ENCODE data around the gene ABLIM2. TPM values are rescaled to one million over a fixed set of nuclear protein-coding genes. Genes with fewer than 3 reads are reported as not detected.
A peak's percentile ranks its signal among the peaks of the same experiment; 100 is the strongest.

ABLIM2 gene
- total and polyA plus RNA-seq, 2 donors (not counting 1 experiment from before 2014, with no cell fraction given) = 3.3 to 79.0 TPM

DNA sequence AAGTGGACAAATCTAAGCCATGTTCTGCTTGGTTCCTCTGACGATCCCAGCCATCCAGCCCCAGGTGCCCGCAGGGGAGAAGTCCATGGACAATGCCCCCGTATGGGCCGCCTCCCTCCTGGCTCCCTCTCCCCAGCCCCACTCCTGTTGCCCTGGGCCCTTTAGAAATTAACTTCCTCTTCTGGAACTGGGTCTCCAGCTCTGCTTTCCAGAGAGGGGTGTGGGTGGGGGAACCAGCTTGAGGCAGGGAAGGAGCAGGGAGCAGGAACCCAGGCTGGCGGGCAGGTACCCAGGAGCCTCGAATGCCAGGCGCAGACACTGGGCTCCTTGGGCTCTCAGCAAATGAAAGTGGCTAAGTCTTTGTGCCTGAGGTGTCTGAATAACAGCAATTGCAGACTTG is 12.7 kb upstream of the ABLIM2 start:
- Mint-ChIP-seq H3K9me3 (ENCODE audit: insufficient read depth) (peaks cover 4% of the 10 kb centered on the region), H3K4me1 (peaks cover 23% of the 10 kb centered on the region), H3K4me3 (peak overlapping the region; percentile 85), H3K27ac (peak overlapping the region; percentile 91), H3K27me3 (no peaks in the 10 kb centered on the region)
- POLR2A ChIA-PET = interaction anchor here (1.9 to 2.9 kb wide), 3 partner anchors 8 to 28 kb away, joined by 5 to 31 read pairs (median 26); partner anchors contain the start of genes ABLIM2 and SH3TC1
- no peak overlapping the region for H3K9ac ChIP-seq (ENCODE audit: low read length)
- no peaks in the 10 kb centered on the region for H3K27me3 ChIP-seq (replicated peaks in 1 of 4; ENCODE audit: control extremely low read depth in 1 of 4, control insufficient read depth in 3 of 4, insufficient read depth in 4 of 4, low read length in 3 of 4)
- peaks cover 18 to 28% of the 10 kb centered on the region in 2 donors for H3K4me1 ChIP-seq (ENCODE audit: control insufficient read depth in 2 of 2, insufficient read depth in 2 of 2, low read length in 2 of 2)
- no peaks in the 10 kb centered on the region for H4K20me1 ChIP-seq (ENCODE audit: control insufficient read depth, insufficient read depth, low read length, poor library complexity, severe bottlenecking)
- H3K4me2 ChIP-seq (replicated peaks; ENCODE audit: low read depth, low read length, poor library complexity, severe bottlenecking) = peak overlapping the region; percentile 83
- no peaks in the 10 kb centered on the region for H3K79me2 ChIP-seq (ENCODE audit: control insufficient read depth, insufficient read depth, low read length)
- CTCF ChIA-PET = interaction anchor here (1.5 to 1.9 kb wide), 2 partner anchors 8 to 71 kb away, joined by 5 to 14 read pairs; no protein-coding TSS in a partner anchor
- TF ChIP-seq, protein P1, sequence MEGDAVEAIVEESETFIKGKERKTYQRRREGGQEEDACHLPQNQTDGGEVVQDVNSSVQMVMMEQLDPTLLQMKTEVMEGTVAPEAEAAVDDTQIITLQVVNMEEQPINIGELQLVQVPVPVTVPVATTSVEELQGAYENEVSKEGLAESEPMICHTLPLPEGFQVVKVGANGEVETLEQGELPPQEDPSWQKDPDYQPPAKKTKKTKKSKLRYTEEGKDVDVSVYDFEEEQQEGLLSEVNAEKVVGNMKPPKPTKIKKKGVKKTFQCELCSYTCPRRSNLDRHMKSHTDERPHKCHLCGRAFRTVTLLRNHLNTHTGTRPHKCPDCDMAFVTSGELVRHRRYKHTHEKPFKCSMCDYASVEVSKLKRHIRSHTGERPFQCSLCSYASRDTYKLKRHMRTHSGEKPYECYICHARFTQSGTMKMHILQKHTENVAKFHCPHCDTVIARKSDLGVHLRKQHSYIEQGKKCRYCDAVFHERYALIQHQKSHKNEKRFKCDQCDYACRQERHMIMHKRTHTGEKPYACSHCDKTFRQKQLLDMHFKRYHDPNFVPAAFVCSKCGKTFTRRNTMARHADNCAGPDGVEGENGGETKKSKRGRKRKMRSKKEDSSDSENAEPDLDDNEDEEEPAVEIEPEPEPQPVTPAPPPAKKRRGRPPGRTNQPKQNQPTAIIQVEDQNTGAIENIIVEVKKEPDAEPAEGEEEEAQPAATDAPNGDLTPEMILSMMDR (IDR thresholded peaks at IDR 0.05) = no peak
- no peak for TF ChIP-seq EZH2 (IDR thresholded peaks at IDR 0.05; ENCODE audit: borderline replicate concordance, insufficient read depth, low read depth, low read length, poor library complexity, severe bottlenecking)
- H3K9me3 ChIP-seq (ENCODE audit: control extremely low read depth in 1 of 3, control insufficient read depth in 2 of 3, insufficient read depth in 1 of 3, low read length in 2 of 3) = peaks cover 0 to 53% (median 12%) of the 10 kb centered on the region in 3 donors
- no peak overlapping the region for H2AFZ ChIP-seq (ENCODE audit: insufficient read depth, low read depth, low read length, poor library complexity, severe bottlenecking)
- no peak overlapping the region for H3K4me3 ChIP-seq (ENCODE audit: control extremely low read depth in 1 of 5, extremely low read depth in 1 of 5, insufficient read depth in 1 of 5, low read depth in 2 of 5, low read length in 4 of 5)
- no peak for ATAC-seq (ENCODE audit: low read depth)
- DNase-seq = no peak
- no peaks in the 10 kb centered on the region for H3K36me3 ChIP-seq (replicated peaks in 1 of 2; ENCODE audit: control extremely low read depth in 1 of 2, control insufficient read depth in 1 of 2, extremely low read depth in 1 of 2, insufficient read depth in 2 of 2, low read length in 1 of 2)
- intact Hi-C loops (cut with micrococcal nuclease) = no loop called here
- WGBS (ENCODE audit: insufficient coverage) = 93% methylated on average over 3 of the region's 7 CpGs
- no peak overlapping the region for H3K27ac ChIP-seq (ENCODE audit: low read length in 2 of 2)

- H3K27ac ChIP-seq (ENCODE audit: low read length in 2 of 2) = no peak overlapping the region
- TF ChIP-seq EZH2 (IDR thresholded peaks at IDR 0.05; ENCODE audit: borderline replicate concordance, insufficient read depth, low read depth, low read length, poor library complexity, severe bottlenecking) = no peak
- TF ChIP-seq, protein P1 (IDR thresholded peaks at IDR 0.05) = no peak
- no peak overlapping the region for H3K27ac Mint-ChIP-seq
- H3K27me3 Mint-ChIP-seq = no peaks in the 10 kb centered on the region
- no peak overlapping the region for H3K9ac ChIP-seq (ENCODE audit: low read length)
- CTCF ChIA-PET = interaction anchor here (0.8 to 0.9 kb wide), 2 partner anchors 31 to 72 kb away, joined by 3 to 4 read pairs; no protein-coding TSS in a partner anchor
- ATAC-seq (ENCODE audit: low read depth) = no peak
- no peak overlapping the region for H3K4me3 ChIP-seq (ENCODE audit: control extremely low read depth in 1 of 5, extremely low read depth in 1 of 5, insufficient read depth in 1 of 5, low read depth in 2 of 5, low read length in 4 of 5)
- peaks cover 29% of the 10 kb centered on the region for H3K4me1 Mint-ChIP-seq
- H3K36me3 ChIP-seq (replicated peaks in 1 of 2; ENCODE audit: control extremely low read depth in 1 of 2, control insufficient read depth in 1 of 2, extremely low read depth in 1 of 2, insufficient read depth in 2 of 2, low read length in 1 of 2) = no peaks in the 10 kb centered on the region
- no peaks in the 10 kb centered on the region for H3K27me3 ChIP-seq (replicated peaks in 1 of 4; ENCODE audit: control extremely low read depth in 1 of 4, control insufficient read depth in 3 of 4, insufficient read depth in 4 of 4, low read length in 3 of 4)
- intact Hi-C loops (cut with micrococcal nuclease) = no loop called here
- no peak overlapping the region for H3K4me2 ChIP-seq (replicated peaks; ENCODE audit: low read depth, low read length, poor library complexity, severe bottlenecking)
- H3K4me3 Mint-ChIP-seq = no peak overlapping the region
- no peak for DNase-seq
- 97% methylated on average over 11 of the region's 11 CpGs for whole genome bisulfite sequencing (ENCODE audit: insufficient coverage)
- H3K79me2 ChIP-seq (ENCODE audit: control insufficient read depth, insufficient read depth, low read length) = no peaks in the 10 kb centered on the region
- no peak overlapping the region for H2AFZ ChIP-seq (ENCODE audit: insufficient read depth, low read depth, low read length, poor library complexity, severe bottlenecking)
- H3K9me3 Mint-ChIP-seq (ENCODE audit: insufficient read depth) = peaks cover 4% of the 10 kb centered on the region
- POLR2A ChIA-PET = interaction anchor here (1.0 to 1.9 kb wide), 2 partner anchors 29 to 30 kb away, joined by 3 to 5 read pairs; partner anchors contain the start of gene SH3TC1
- H3K9me3 ChIP-seq (ENCODE audit: control extremely low read depth in 1 of 3, control insufficient read depth in 2 of 3, insufficient read depth in 1 of 3, low read length in 2 of 3) = peaks cover 0 to 45% (median 12%) of the 10 kb centered on the region in 3 donors
- peaks cover 18 to 28% of the 10 kb centered on the region in 2 donors for H3K4me1 ChIP-seq (ENCODE audit: control insufficient read depth in 2 of 2, insufficient read depth in 2 of 2, low read length in 2 of 2)
- no peaks in the 10 kb centered on the region for H4K20me1 ChIP-seq (ENCODE audit: control insufficient read depth, insufficient read depth, low read length, poor library complexity, severe bottlenecking)
Observed at GRCh38 chr4:8170341-8170740, 11.7 kb upstream of the ABLIM2 start.
